GM12878 (cell line): ENCODE results near the gene RHOB. TPM values are rescaled to one million over a fixed set of nuclear protein-coding genes. Genes with fewer than 3 reads are reported as not detected.

Experiments used
- ATAC-seq: fragments of 200-7000 bp; cut with Tn5 transposase; 3 replicates; pipeline ENCODE4 v1.9.1; 2020; ENCODE audit warnings: mild to moderate bottlenecking, moderate library complexity
- BruUV-seq: library from RNA; stranded (reverse); fragments of 400-500 nt; replicated peaks from 2 replicates; lab custom pipeline; 2021; lab: Mats Ljungman, UMichigan
- CTCF ChIA-PET: fragments of 300-600 bp; sonication (Branson Sonifier 250); formaldehyde crosslinking; extraction: SDS; loops from one replicate; lab custom pipeline; 2021; ENCODE audit warnings: inconsistent platforms; lab: Yijun Ruan, JAX
- POLR2A ChIA-PET: fragments of 350-600 bp; formaldehyde crosslinking; extraction: SDS; loops from one replicate; lab custom pipeline; 2021; ENCODE audit warnings: inconsistent platforms; lab: Charles Lee
- RAD21 ChIA-PET: fragments of 300-600 bp; sonication (Branson Sonifier 250); formaldehyde crosslinking; loops from one replicate; lab custom pipeline; 2023; ENCODE audit warnings: antibody characterized with exemption; ENCODE audit not compliant: unreplicated experiment; lab: Charles Lee
- SMC1A ChIA-PET: fragments of 300-600 bp; sonication (Branson Sonifier 250); formaldehyde crosslinking; loops from one replicate; lab custom pipeline; 2023; ENCODE audit not compliant: unreplicated experiment, uncharacterized antibody; lab: Charles Lee
- DNase-seq: peaks from one replicate; pipeline ENCODE4 v3.0.0-alpha.2; 2011; ENCODE audit warnings: low read depth, low spot score
- FAIRE-seq: peaks from 3 replicates; lab custom pipeline; 2011; peaks lifted over from hg19 to GRCh38; lab: Jason Lieb, UNC
- H2AFZ ChIP-seq: 2 replicates; pipeline ENCODE4 v1.6.0; 2011; ENCODE audit warnings: low read depth, low read length, control low read depth; ENCODE audit not compliant: control insufficient read depth
- H3K27ac ChIP-seq: 2 replicates; pipeline ENCODE4 v1.5.1; 2011; ENCODE audit warnings: control low read depth; ENCODE audit not compliant: control insufficient read depth, insufficient read depth
- H3K27me3 ChIP-seq, 2 experiments: replicated peaks in 1 of 2; 2 replicates each; pipeline versions ENCODE4 v1.6.0 to v1.6.1; 2011; ENCODE audit warnings: low read length in 1 of 2; ENCODE audit not compliant: control insufficient read depth in 2 of 2, insufficient read depth in 2 of 2
- H3K36me3 ChIP-seq, 2 experiments: 2 replicates each; pipeline ENCODE4 v1.5.1; 2011; ENCODE audit warnings: low read length in 1 of 2; ENCODE audit not compliant: control insufficient read depth in 2 of 2, insufficient read depth in 2 of 2
- H3K4me1 ChIP-seq: 2 replicates; pipeline ENCODE4 v1.6.1; 2011; ENCODE audit warnings: mild to moderate bottlenecking, low read length, moderate library complexity, mixed read lengths; ENCODE audit not compliant: control insufficient read depth, insufficient read depth
- H3K4me2 ChIP-seq: 2 replicates; pipeline ENCODE4 v1.6.0; 2011; ENCODE audit warnings: control low read depth; ENCODE audit not compliant: control insufficient read depth, insufficient read depth
- H3K4me3 ChIP-seq: fragments of 200-600 bp; sonication (generic); 2 replicates; pipeline ENCODE4 v1.5.1; 2016
- H3K79me2 ChIP-seq: 2 replicates; pipeline ENCODE4 v1.6.0; 2011; ENCODE audit warnings: low read length; ENCODE audit not compliant: control insufficient read depth, insufficient read depth
- H3K9ac ChIP-seq: 2 replicates; pipeline ENCODE4 v1.8.0; 2011; ENCODE audit warnings: low read length, control low read depth, mixed read lengths; ENCODE audit not compliant: control insufficient read depth, insufficient read depth
- H3K9me3 ChIP-seq: replicated peaks from 3 replicates; pipeline ENCODE4 v1.5.1; 2011; ENCODE audit warnings: mild to moderate bottlenecking, low read length; ENCODE audit not compliant: control insufficient read depth, insufficient read depth
- H4K20me1 ChIP-seq: 2 replicates; pipeline ENCODE4 v1.6.0; 2011; ENCODE audit not compliant: control insufficient read depth, insufficient read depth
- IKZF2 ChIP-seq, 2 experiments: fragments of 450-650 bp; IDR thresholded peaks; 2 replicates each; pipeline ENCODE4 v1.6.1; 2017; ENCODE audit warnings: mild to moderate bottlenecking in 2 of 2, moderate library complexity in 2 of 2
- KDM1A ChIP-seq: fragments of 200-600 bp; sonication (generic); IDR thresholded peaks from 2 replicates; pipeline ENCODE4 v1.6.1; 2016; ENCODE audit warnings: borderline replicate concordance
- NR2F1 ChIP-seq: fragments of 450-650 bp; conservative IDR thresholded peaks from 2 replicates; pipeline ENCODE4 v1.6.1; 2017; ENCODE audit warnings: mild to moderate bottlenecking
- NRF1 ChIP-seq: conservative IDR thresholded peaks from 2 replicates; pipeline ENCODE4 v1.6.1; 2011; ENCODE audit warnings: mild to moderate bottlenecking, low read depth, low read length, improper control_type of control experiment
- RFX5 ChIP-seq: IDR thresholded peaks from 2 replicates; pipeline ENCODE4 v1.6.1; 2011; ENCODE audit warnings: low read depth, low read length, improper control_type of control experiment
- WRNIP1 ChIP-seq: IDR thresholded peaks from 2 replicates; pipeline ENCODE4 v1.6.1; 2011; ENCODE audit warnings: low read depth, low read length, improper control_type of control experiment, borderline replicate concordance
- ZZZ3 ChIP-seq: IDR thresholded peaks from 2 replicates; pipeline ENCODE4 v1.6.1; 2011; ENCODE audit warnings: low read depth; ENCODE audit not compliant: control insufficient read depth, insufficient read length
- WGBS: methylation state at CpG from one replicate; pipeline ENCODE4 v1.1.6; 2016; ENCODE audit warnings: low lambda C conversion rate; ENCODE audit not compliant: insufficient replicate concordance, insufficient coverage; ENCODE audit errors: missing lambda C conversion rate; 5-methylcytosine and 5-hydroxymethylcytosine counted together
- in situ Hi-C: fragments of 300-500 bp; cut with MboI; formaldehyde crosslinking; loops from 9 replicates; pipeline ENCODE4 v1.14.3; 2018; ENCODE audit warnings: mixed read lengths
- intact Hi-C: fragments of 100-400 bp; cut with micrococcal nuclease; formaldehyde crosslinking; loops from one replicate; pipeline ENCODE4 v1.14.2; 2022; ENCODE audit not compliant: unreplicated experiment
- polyA plus RNA-seq, 11 experiments: library from polyadenylated mRNA; depleted of rRNA in 4 of 11; unstranded in 6 of 11; stranded (reverse) in 5 of 11; fragments of >200 nt; fragmentation: Nextera tagmentation in 4 of 11; fragmentation: Illumina TruSeq in 1 of 11; extraction: Ambion mirVana in 4 of 11; extraction: Trizol in 1 of 11; gene quantifications; 1 replicate in 1 of 11; 2 replicates in 10 of 11; pipeline versions ENCODE4 v1.2.1 to v1.2.3, GENCODE V29; 2011 to 2016; ENCODE audit warnings: inconsistent platforms in 2 of 11, missing spikeins in 2 of 11, low read depth in 1 of 11
- total RNA-seq, 4 experiments: library from RNA; depleted of rRNA in 3 of 4; stranded (reverse); fragments of >200 nt in 3 of 4; fragmentation: Illumina TruSeq in 1 of 4; extraction: Trizol in 1 of 4; gene quantifications; 2 replicates each; pipeline versions ENCODE4 v1.2.1 to v1.2.3, GENCODE V29; 2013 to 2021
- TF ChIP-seq, protein P1 (sequence below): fragments of 450-650 bp; IDR thresholded peaks from 2 replicates; pipeline ENCODE4 v1.6.1; 2014; ENCODE audit warnings: mild to moderate bottlenecking
- TF ChIP-seq, protein P2 (sequence below): fragments of 450-650 bp; IDR thresholded peaks from 2 replicates; pipeline ENCODE4 v1.6.1; 2018; ENCODE audit warnings: mild to moderate bottlenecking, low read depth, moderate library complexity; ENCODE audit not compliant: partially characterized antibody

Gene RHOB
- total and polyA plus RNA-seq, 10 of the 15 experiments (the other 5 are each of a cell fraction or from before 2014, with no cell fraction given) = 0.03 to 4.5 (median 1.2) TPM

DNA sequence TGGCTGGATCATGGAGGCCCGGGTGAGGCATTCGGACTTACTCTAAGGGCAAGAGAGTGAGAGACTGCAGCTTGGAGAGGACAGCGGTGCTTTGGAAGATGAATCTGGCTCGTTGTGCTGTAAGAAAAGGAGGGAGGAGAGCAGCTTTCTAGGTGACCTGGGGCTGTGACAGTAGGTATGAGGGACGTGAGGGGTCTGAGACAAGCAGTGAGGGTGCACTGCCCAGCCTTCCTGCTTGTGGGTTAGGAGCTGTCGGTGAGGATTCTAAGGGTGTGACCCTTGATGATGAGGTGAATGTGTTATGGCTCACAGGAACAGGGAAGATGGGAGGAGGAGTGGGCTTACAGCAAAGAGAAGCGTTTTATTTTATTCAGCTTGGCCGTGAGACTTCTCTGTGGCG, 27.1 kb upstream of the RHOB start:
- no peak for ATAC-seq
- no peak for DNase-seq
- Histone ChIP-seq H2AFZ (no peak overlapping the region), H3K27ac (no peak overlapping the region), H3K27me3 (no peaks in the 10 kb centered on the region), H3K4me1 (peaks cover 10% of the 10 kb centered on the region), H3K36me3 (no peaks in the 10 kb centered on the region), H3K9ac (no peak overlapping the region), H4K20me1 (no peaks in the 10 kb centered on the region), H3K4me3 (no peak overlapping the region), H3K9me3 (no peaks in the 10 kb centered on the region; the same call in 2 of the 3 replicates), H3K79me2 (no peaks in the 10 kb centered on the region), H3K4me2 (no peak overlapping the region)
- WGBS = 63% methylated on average over 9 of the region's 9 CpGs
- in situ Hi-C loops (no loop called here), intact Hi-C loops (no loop called here)
- no peak for FAIRE-seq
- ChIA-PET CTCF (interaction anchor here (0.9 to 10.6 kb wide), 5 partner anchors 7 to 544 kb away, joined by 3 to 148 read pairs (median 5); no protein-coding TSS in a partner anchor), POLR2A (no interaction called here), SMC1A (interaction anchor here (0.9 to 1.7 kb wide), 4 partner anchors 8 to 222 kb away, joined by 3 to 6 read pairs (median 4); no protein-coding TSS in a partner anchor), RAD21 (interaction anchor here (0.8 to 1.3 kb wide), 2 partner anchors 11 to 17 kb away, joined by 3 to 4 read pairs; no protein-coding TSS in a partner anchor)
- TF ChIP-seq NRF1 (no peak), NR2F1 (no peak), ZZZ3 (no peak)
- TF ChIP-seq, protein P1, sequence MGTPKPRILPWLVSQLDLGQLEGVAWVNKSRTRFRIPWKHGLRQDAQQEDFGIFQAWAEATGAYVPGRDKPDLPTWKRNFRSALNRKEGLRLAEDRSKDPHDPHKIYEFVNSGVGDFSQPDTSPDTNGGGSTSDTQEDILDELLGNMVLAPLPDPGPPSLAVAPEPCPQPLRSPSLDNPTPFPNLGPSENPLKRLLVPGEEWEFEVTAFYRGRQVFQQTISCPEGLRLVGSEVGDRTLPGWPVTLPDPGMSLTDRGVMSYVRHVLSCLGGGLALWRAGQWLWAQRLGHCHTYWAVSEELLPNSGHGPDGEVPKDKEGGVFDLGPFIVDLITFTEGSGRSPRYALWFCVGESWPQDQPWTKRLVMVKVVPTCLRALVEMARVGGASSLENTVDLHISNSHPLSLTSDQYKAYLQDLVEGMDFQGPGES = no peak
- no TSS peak for BruUV-seq

DNA sequence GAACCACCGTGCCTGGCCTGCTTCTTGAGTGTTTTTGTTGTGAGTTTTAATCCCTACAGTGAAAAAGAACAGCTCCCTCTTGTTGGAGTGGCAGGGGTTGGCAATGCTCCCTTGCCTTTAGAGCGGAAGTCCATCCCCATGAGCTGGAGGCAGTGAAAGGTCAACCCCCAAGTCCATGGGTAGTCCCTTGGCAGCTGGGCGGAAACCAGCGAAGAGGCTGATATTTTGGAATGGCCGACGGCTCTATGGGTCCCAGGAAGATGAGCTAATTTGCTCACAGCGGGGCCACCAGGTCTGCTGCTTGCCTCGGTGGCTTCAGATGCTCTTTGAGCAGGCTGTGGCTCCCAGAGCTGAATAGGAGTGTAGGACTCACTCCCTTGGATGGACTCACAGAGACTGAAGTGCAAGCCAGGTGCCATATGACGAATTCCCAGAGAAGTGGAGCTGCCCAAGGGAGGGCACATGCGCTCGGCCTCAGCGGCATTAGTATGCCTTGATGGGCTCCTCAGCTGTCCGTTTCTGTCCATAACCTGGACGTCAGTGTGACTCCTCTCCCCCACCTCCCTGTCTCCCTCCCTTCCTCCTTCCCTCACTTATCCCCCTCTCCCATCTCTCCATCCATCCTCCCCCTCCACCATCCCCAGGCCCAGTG, 25.4 kb upstream of the RHOB start:
- FAIRE-seq (no peak), ATAC-seq (no peak), DNase-seq (no peak)
- Histone ChIP-seq H3K36me3 (no peaks in the 10 kb centered on the region), H3K79me2 (no peaks in the 10 kb centered on the region), H3K9me3 (no peaks in the 10 kb centered on the region), H4K20me1 (no peaks in the 10 kb centered on the region), H3K9ac (no peak overlapping the region), H3K27ac (no peak overlapping the region), H3K4me1 (peaks cover 26% of the 10 kb centered on the region), H3K4me2 (no peak overlapping the region), H3K4me3 (no peak overlapping the region), H2AFZ (no peak overlapping the region), H3K27me3 (no peaks in the 10 kb centered on the region)
- ChIA-PET CTCF (interaction anchor here (0.5 to 10.6 kb wide), 5 partner anchors 9 to 229 kb away, joined by 3 to 148 read pairs (median 4); partner anchors contain the start of gene HS1BP3), POLR2A (no interaction called here), RAD21 (interaction anchor here (0.8 to 6.1 kb wide), 3 partner anchors 8 to 61 kb away, joined by 3 to 44 read pairs (median 3); partner anchors contain the start of gene RHOB), SMC1A (interaction anchor here (1.1 to 1.4 kb wide), 2 partner anchors 9 to 72 kb away, joined by 3 read pairs; no protein-coding TSS in a partner anchor)
- in situ Hi-C loops = no loop called here
- intact Hi-C loops = no loop called here
- no TSS peak for BruUV-seq
- WGBS = 70% methylated on average over 14 of the region's 14 CpGs
- no peak for TF ChIP-seq KDM1A
- TF ChIP-seq, protein P2, sequence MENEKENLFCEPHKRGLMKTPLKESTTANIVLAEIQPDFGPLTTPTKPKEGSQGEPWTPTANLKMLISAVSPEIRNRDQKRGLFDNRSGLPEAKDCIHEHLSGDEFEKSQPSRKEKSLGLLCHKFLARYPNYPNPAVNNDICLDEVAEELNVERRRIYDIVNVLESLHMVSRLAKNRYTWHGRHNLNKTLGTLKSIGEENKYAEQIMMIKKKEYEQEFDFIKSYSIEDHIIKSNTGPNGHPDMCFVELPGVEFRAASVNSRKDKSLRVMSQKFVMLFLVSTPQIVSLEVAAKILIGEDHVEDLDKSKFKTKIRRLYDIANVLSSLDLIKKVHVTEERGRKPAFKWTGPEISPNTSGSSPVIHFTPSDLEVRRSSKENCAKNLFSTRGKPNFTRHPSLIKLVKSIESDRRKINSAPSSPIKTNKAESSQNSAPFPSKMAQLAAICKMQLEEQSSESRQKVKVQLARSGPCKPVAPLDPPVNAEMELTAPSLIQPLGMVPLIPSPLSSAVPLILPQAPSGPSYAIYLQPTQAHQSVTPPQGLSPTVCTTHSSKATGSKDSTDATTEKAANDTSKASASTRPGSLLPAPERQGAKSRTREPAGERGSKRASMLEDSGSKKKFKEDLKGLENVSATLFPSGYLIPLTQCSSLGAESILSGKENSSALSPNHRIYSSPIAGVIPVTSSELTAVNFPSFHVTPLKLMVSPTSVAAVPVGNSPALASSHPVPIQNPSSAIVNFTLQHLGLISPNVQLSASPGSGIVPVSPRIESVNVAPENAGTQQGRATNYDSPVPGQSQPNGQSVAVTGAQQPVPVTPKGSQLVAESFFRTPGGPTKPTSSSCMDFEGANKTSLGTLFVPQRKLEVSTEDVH = no peak
- no peak for TF ChIP-seq WRNIP1
- no peak for TF ChIP-seq RFX5
- no peak for TF ChIP-seq IKZF2 (IDR thresholded peaks at IDR 0.05)
